ENCODE results near the gene OR52B6.
A peak's percentile ranks its signal among the peaks of the same experiment; 100 is the strongest.

OR52B6 gene

DNA sequence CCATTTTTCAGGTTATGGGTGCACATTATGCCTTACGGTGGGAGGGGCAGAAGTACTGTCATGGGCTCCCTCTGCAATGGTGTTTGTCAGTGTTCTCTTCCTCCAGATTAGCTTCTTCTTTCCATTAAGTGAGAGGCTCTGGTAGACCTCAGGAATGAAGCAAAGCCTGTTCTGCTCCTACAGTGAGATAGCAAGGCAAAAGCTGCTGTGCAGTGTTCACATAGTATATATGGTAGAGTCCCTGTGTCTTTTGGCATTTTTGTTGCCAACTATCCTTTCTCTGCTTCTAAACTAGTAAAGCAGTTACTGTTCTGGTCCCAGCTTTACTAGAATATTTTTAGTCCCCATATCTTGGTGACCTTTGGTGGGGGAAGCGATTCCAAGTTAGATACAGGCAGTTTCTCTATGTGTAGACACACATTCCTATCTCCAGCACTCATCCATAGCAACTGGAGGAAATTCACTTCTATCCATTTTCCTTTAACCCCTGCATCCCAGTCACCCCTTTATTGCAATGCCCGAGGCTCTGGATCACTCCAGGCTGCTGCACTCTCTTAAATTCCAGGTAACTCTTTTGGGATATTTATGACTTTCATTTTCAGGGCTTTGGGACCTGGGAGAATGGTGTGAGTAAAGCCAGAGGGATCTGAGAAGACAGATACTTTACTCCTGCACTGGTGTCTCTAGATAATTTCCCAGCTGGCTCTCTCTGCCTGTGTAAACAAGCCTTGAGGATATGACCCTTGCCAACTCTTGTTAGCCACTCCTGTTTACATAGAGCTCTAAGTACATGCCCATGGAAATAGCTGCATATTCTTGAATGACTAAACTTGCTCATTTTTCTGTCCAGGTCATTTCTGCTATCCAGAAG lies 40.2 kb downstream of the OR52B6 start:
- DNase-seq (ENCODE audit: low read depth), result peak; percentile 83
- no peak overlapping the region for H3K4me3 ChIP-seq (ENCODE audit: control insufficient read depth, low read depth, low read length)
- TF ChIP-seq, protein P1, sequence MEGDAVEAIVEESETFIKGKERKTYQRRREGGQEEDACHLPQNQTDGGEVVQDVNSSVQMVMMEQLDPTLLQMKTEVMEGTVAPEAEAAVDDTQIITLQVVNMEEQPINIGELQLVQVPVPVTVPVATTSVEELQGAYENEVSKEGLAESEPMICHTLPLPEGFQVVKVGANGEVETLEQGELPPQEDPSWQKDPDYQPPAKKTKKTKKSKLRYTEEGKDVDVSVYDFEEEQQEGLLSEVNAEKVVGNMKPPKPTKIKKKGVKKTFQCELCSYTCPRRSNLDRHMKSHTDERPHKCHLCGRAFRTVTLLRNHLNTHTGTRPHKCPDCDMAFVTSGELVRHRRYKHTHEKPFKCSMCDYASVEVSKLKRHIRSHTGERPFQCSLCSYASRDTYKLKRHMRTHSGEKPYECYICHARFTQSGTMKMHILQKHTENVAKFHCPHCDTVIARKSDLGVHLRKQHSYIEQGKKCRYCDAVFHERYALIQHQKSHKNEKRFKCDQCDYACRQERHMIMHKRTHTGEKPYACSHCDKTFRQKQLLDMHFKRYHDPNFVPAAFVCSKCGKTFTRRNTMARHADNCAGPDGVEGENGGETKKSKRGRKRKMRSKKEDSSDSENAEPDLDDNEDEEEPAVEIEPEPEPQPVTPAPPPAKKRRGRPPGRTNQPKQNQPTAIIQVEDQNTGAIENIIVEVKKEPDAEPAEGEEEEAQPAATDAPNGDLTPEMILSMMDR (conservative IDR thresholded peaks at IDR 0.05; ENCODE audit: control insufficient read depth, insufficient read depth, low read depth, low read length), result no peak

DNA sequence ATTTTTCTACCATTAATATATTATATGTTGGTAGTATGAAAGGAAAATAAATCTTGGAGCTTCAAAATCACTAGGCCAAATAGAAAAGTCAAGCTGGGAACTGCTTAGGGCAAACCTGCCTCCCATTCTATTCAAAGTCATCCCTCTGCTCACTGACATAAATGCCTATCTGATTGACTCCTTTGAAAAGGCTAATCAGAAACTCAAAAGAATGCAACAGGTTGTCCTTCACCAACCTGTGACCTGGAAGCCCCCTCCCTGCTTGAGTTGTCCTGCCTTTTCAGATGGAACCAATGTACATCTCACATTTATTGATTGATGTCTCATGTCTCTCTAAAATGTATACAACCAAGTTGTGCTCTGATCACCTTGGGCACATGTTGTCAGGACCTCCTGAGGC lies 40.9 kb downstream of the OR52B6 start:
- DNase-seq (ENCODE audit: low read depth), result no peak
- TF ChIP-seq, protein P1 (conservative IDR thresholded peaks at IDR 0.05; ENCODE audit: control insufficient read depth, insufficient read depth, low read depth, low read length), result no peak
- H3K4me3 ChIP-seq (ENCODE audit: control insufficient read depth, low read depth, low read length), result no peak overlapping the region

DNA sequence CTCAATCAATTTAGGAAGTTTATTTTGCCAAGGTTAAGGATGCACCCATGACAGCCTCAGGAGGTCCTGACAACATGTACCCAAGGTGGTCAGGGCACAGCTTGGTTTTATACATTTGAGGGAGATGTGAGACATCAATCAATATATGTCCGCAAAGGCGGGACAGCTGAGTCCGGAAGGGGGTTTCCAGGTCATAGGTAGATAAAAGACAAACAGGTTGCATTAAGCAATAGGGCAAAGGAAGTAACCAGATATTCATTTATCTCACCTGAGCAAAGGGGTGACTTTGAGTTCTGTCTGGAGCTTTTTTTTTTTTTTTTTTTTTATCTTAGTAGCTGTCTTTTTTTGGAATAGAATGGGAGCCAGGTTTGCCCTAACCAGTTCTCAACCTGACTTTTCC lies 42.1 kb downstream of the OR52B6 start:
- no peak overlapping the region for H3K4me3 ChIP-seq (ENCODE audit: control insufficient read depth, low read depth, low read length)
- DNase-seq (ENCODE audit: low read depth), result no peak
- TF ChIP-seq, protein P1 (conservative IDR thresholded peaks at IDR 0.05; ENCODE audit: control insufficient read depth, insufficient read depth, low read depth, low read length), result no peak

DNA sequence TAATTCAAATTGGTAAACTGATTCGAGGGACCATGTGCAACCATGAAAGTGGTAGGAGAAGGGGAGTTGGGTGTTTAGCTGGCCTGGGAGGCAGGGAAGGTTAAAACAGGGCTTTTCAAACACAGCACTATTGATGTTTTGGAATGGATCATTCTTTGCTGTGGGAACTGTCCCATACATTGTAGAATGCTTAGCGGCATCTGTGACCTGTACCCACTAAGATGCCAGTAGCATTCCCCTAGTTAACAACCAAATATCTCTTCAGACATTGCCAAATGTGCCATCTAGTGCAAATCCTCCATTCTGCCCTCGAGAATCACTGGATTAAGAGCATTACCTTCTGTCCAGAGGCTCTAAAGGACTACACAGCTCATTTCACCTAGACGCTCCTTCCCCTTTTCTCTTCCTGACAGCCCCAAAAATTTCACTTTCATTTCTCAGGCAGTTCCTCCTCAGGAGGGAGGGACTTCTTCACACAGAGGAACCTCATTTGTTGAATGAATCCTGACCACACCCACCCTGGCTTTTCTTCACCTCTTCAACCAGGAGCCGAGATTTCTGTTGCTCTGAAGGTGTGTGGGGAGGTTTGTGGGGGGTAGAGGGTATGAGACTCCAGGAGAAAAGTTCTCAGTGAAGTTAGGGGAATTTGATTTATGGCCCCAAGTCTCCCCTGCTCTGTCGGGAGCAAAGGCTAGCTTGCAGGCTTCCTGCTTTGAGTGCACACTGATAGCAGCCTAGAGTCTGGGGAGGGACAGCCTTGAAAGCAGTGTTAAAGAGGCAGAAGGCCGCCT lies 44.0 kb downstream of the OR52B6 start, which contains the start of gene TRIM34:
Gene TRIM34, plus strand, starts transcription at position 513 of the 791 bp plus-strand sequence. CDS start 7,331 bp downstream, outside the sequence.
- peak within 1 kb of the TSS; percentile 66 for H3K4me3 ChIP-seq (ENCODE audit: control insufficient read depth, low read depth, low read length)
- TF ChIP-seq, protein P1 (conservative IDR thresholded peaks at IDR 0.05; ENCODE audit: control insufficient read depth, insufficient read depth, low read depth, low read length), result no peak
- peak; percentile 64 for DNase-seq (ENCODE audit: low read depth)

DNA sequence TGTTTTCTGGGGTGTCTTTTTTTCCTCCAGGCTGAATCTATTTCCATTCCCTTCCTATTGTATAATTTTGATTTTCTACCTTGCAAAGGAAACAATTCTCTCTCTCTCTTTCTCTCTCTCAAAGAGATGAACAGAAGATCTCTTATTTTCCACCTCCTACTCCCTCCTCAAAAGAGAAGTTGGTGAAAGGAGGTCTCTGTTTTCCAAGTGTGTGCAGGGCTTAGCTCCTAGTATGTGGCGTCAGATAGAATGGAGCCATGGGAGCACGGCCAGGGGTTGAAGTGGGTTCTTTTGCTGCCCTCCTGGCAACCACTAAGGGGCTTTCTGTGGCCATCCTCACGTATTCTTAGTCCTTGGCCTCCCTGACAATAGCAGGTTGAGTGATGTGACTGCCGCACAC lies 44.6 kb downstream of the OR52B6 start:
- no peak for DNase-seq (ENCODE audit: low read depth)
- TF ChIP-seq, protein P1 (conservative IDR thresholded peaks at IDR 0.05; ENCODE audit: control insufficient read depth, insufficient read depth, low read depth, low read length), result no peak
- H3K4me3 ChIP-seq (ENCODE audit: control insufficient read depth, low read depth, low read length), result peak overlapping the region; percentile 66

DNA sequence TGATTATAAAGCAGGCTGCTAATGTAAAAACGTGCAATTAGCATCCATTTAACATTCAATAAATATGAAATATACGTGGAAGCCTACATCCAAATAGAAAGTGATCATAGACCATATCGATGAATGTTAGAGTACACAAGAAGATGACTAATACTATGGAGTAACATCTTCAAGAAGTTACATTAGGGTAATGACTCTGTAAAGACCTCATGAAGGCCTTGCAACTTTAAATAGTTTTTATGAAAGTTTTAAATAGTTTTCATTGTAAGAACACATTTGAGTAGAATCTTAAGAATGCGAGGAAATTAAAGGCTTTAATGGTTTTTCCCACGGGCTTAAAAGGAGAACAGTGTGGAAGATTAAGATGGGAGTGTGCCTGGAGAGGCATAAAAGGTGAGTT lies 45.5 kb downstream of the OR52B6 start:
- no peak overlapping the region for H3K4me3 ChIP-seq (ENCODE audit: control insufficient read depth, low read depth, low read length)
- DNase-seq (ENCODE audit: low read depth), result peak; percentile 49
- TF ChIP-seq, protein P1 (conservative IDR thresholded peaks at IDR 0.05; ENCODE audit: control insufficient read depth, insufficient read depth, low read depth, low read length), result no peak
